Body of pancreas (tissue), 4 donors: ENCODE data around the gene C2CD4B.

Source experiments
- POLR2A ChIP-seq, 3 donors: fragments of 450-650 bp; IDR thresholded peaks; one replicate each; pipeline ENCODE4 v1.6.1; 2016; ENCODE audit warnings: antibody characterized with exemption in 3 of 3, mild to moderate bottlenecking in 2 of 3
- TF ChIP-seq, protein P1 (sequence below), 7 experiments: fragments of 450-650 bp in 4 of 7; fragments of 200-600 bp in 3 of 7; sonication (generic) in 3 of 7; IDR thresholded peaks; one replicate each; pipeline ENCODE4 v1.5.1; 2016 to 2019; ENCODE audit warnings: antibody characterized with exemption in 7 of 7

DNA sequence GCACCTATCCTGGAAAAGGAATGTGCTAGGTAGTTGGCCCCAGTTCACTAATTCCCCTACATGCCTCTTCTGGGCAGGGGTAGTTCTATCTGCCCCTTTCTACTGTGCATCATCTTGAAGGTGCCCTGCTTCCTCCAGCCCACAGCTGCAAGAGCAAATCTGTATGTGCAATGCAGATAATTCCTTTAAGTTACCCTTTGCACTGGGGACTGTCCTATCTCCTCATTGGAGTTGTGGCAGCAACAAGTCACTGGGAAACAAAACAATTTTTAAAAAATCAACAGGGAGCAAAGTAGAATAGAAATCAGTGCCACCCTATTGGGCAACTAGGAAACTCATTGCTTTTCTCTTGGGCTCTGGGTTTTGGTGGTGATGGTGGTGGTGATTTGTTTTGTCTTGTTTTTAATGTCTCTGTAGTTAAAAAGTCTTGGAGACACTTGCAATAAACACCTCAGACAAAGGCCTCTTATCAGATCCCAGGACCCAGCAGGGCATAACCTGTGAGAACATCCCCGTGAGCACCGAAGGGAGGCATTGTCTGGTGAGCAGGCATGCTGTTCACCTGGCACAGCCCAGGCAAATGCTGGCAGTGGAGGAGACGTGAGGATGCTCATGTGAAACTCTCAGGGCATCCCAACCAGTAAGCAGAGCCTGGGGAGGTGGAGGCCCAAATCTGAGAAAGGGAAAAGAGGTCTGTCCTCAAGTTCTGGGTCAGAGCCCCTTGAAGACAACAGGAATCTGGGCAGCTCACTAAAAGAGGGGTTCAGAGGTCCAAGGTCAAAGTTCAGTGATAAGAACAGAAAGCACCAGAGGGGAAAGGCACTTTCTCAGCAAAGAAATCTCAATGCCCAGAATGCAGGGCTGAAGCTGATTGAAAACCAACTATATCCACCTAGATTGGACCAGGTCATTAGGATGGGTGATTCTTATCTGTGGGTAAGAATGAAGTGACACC is 27.9 kb downstream of the C2CD4B start:
- TF ChIP-seq, protein P1, sequence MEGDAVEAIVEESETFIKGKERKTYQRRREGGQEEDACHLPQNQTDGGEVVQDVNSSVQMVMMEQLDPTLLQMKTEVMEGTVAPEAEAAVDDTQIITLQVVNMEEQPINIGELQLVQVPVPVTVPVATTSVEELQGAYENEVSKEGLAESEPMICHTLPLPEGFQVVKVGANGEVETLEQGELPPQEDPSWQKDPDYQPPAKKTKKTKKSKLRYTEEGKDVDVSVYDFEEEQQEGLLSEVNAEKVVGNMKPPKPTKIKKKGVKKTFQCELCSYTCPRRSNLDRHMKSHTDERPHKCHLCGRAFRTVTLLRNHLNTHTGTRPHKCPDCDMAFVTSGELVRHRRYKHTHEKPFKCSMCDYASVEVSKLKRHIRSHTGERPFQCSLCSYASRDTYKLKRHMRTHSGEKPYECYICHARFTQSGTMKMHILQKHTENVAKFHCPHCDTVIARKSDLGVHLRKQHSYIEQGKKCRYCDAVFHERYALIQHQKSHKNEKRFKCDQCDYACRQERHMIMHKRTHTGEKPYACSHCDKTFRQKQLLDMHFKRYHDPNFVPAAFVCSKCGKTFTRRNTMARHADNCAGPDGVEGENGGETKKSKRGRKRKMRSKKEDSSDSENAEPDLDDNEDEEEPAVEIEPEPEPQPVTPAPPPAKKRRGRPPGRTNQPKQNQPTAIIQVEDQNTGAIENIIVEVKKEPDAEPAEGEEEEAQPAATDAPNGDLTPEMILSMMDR (IDR thresholded peaks at IDR 0.05): no peak
- no peak for TF ChIP-seq POLR2A (IDR thresholded peaks at IDR 0.05)
